ENCODE data around the gene DYSF.

Gene DYSF

GRCh38 chr2:71581026-71581425, 127.7 kb downstream of the DYSF start:
- no peak for DNase-seq

- DNase-seq, result no peak
These were observed 130.5 kb downstream of the DYSF start for GRCh38 chr2:71583876-71584275.

GRCh38 chr2:71586471-71586870, 133.1 kb downstream of the DYSF start:
- no peak for DNase-seq

- no peak for DNase-seq
These were observed 134.2 kb downstream of the DYSF start for GRCh38 chr2:71587509-71588073.

GRCh38 chr2:71588497-71589170, 135.3 kb downstream of the DYSF start:
- no peak for DNase-seq

- no peak for DNase-seq
These were observed 136.4 kb downstream of the DYSF start for GRCh38 chr2:71589763-71590162.

- no peak for DNase-seq
These were observed 137.7 kb downstream of the DYSF start for GRCh38 chr2:71591044-71591443.

- DNase-seq, result no peak
These were observed 138.9 kb downstream of the DYSF start for GRCh38 chr2:71592181-71592711.

GRCh38 chr2:71595569-71595968, 142.2 kb downstream of the DYSF start:
- DNase-seq, result no peak

GRCh38 chr2:71596011-71596410, 142.7 kb downstream of the DYSF start:
- no peak for DNase-seq

GRCh38 chr2:71597756-71598155, 144.4 kb downstream of the DYSF start:
- no peak for DNase-seq

GRCh38 chr2:71598526-71598925, 145.2 kb downstream of the DYSF start:
- DNase-seq, result no peak

GRCh38 chr2:71599038-71599437, 145.7 kb downstream of the DYSF start:
- peak in 1 of 2 experiments; percentile 6 for DNase-seq

- peak; percentile 88 to 93 for DNase-seq
These were observed 146.4 kb downstream of the DYSF start for GRCh38 chr2:71599646-71600236.

GRCh38 chr2:71600555-71600954, 147.2 kb downstream of the DYSF start:
- DNase-seq, result no peak

GRCh38 chr2:71601136-71602114, 148.1 kb downstream of the DYSF start:
- DNase-seq, result no peak

GRCh38 chr2:71602115-71602495, 148.7 kb downstream of the DYSF start:
- no peak for DNase-seq

- no peak for DNase-seq
These were observed 149.2 kb downstream of the DYSF start for GRCh38 chr2:71602581-71602980.

- no peak for DNase-seq
These were observed 150.0 kb downstream of the DYSF start for GRCh38 chr2:71603311-71603811.

GRCh38 chr2:71603851-71604725, 150.7 kb downstream of the DYSF start:
- peak in 1 of 2 experiments; percentile 7 for DNase-seq

- no peak for DNase-seq
These were observed 151.4 kb downstream of the DYSF start for GRCh38 chr2:71604726-71605120.

GRCh38 chr2:71605173-71605641, 151.8 kb downstream of the DYSF start:
- DNase-seq, result no peak

All from NCI-H524 (cell line).